GM23338 (cell line): ENCODE measurements around the gene LCN12. TPM values are rescaled to one million over a fixed set of nuclear protein-coding genes. Genes with fewer than 3 reads are reported as not detected.

Experiments
- ATAC-seq: fragments of 200-7000 bp; cut with Tn5 transposase; 3 replicates; pipeline ENCODE4 v1.9.1; 2020
- DNase-seq: peaks from one replicate; pipeline ENCODE4 v3.0.0-alpha.2; 2015; ENCODE audit warnings: low spot score
- H2AFZ ChIP-seq: fragments of 200-600 bp; sonication (generic); 2 replicates; pipeline ENCODE4 v1.8.0; 2016; ENCODE audit warnings: antibody characterized with exemption, mild to moderate bottlenecking, moderate library complexity
- H3F3A ChIP-seq: fragments of 200-600 bp; sonication (generic); replicated peaks from 2 replicates; pipeline ENCODE4 v1.8.0; 2017; ENCODE audit warnings: antibody characterized with exemption, mixed run types, low read depth
- H3K27ac ChIP-seq: fragments of 200-600 bp; sonication (generic); 2 replicates; pipeline ENCODE4 v1.6.1; 2016; ENCODE audit warnings: low read depth
- H3K27me3 ChIP-seq: fragments of 200-600 bp; sonication (generic); 2 replicates; pipeline ENCODE4 v1.8.0; 2016; ENCODE audit warnings: mild to moderate bottlenecking, mixed run types, moderate library complexity; ENCODE audit not compliant: insufficient read depth
- H3K36me3 ChIP-seq: fragments of 200-600 bp; sonication (generic); 2 replicates; pipeline ENCODE4 v1.8.0; 2016; ENCODE audit warnings: mild to moderate bottlenecking; ENCODE audit not compliant: insufficient read depth
- H3K4me1 ChIP-seq: fragments of 200-600 bp; sonication (generic); 2 replicates; pipeline ENCODE4 v1.8.0; 2016; ENCODE audit warnings: mild to moderate bottlenecking, moderate library complexity; ENCODE audit not compliant: insufficient read depth
- H3K4me2 ChIP-seq: fragments of 200-600 bp; sonication (generic); 2 replicates; pipeline ENCODE4 v1.7.1; 2017; ENCODE audit warnings: mixed run types
- H3K4me3 ChIP-seq: fragments of 200-600 bp; sonication (generic); 2 replicates; pipeline ENCODE4 v1.6.1; 2016; ENCODE audit warnings: mixed run types
- H3K79me2 ChIP-seq: fragments of 200-600 bp; sonication (generic); replicated peaks from 2 replicates; pipeline ENCODE4 v1.8.0; 2017; ENCODE audit warnings: mild to moderate bottlenecking; ENCODE audit not compliant: insufficient read depth
- H3K9me2 ChIP-seq: fragments of 200-600 bp; sonication (generic); 2 replicates; pipeline ENCODE4 v1.8.0; 2017; ENCODE audit not compliant: insufficient read depth
- H4K20me1 ChIP-seq: fragments of 200-600 bp; sonication (generic); replicated peaks from 2 replicates; pipeline ENCODE4 v1.8.0; 2017; ENCODE audit warnings: mild to moderate bottlenecking; ENCODE audit not compliant: insufficient read depth
- H3K27ac Mint-ChIP-seq: 2 replicates; pipeline ENCODE4 v1.8.0; 2020; ENCODE audit warnings: inconsistent platforms, mild to moderate bottlenecking, moderate library complexity, mixed read lengths
- H3K27me3 Mint-ChIP-seq: 3 replicates; pipeline ENCODE4 v1.8.0; 2022; ENCODE audit warnings: low read depth, mild to moderate bottlenecking, moderate library complexity, mixed read lengths, inconsistent platforms; ENCODE audit not compliant: insufficient read depth, poor library complexity
- H3K36me3 Mint-ChIP-seq: 3 replicates; pipeline ENCODE4 v1.8.0; 2021; ENCODE audit warnings: low read depth, mild to moderate bottlenecking, inconsistent platforms, moderate library complexity, mixed read lengths
- H3K4me1 Mint-ChIP-seq: 3 replicates; pipeline ENCODE4 v1.8.0; 2020; ENCODE audit warnings: mild to moderate bottlenecking, inconsistent platforms, mixed read lengths
- H3K4me3 Mint-ChIP-seq: 3 replicates; pipeline ENCODE4 v1.8.0; 2021; ENCODE audit warnings: moderate library complexity, mild to moderate bottlenecking, inconsistent platforms, mixed read lengths
- H3K9me3 Mint-ChIP-seq: 3 replicates; pipeline ENCODE4 v1.8.0; 2020; ENCODE audit warnings: moderate library complexity, mild to moderate bottlenecking, inconsistent platforms, mixed read lengths
- CREB1 ChIP-seq: fragments of 250-450 bp; sonication (Bioruptor Pico); IDR thresholded peaks from 2 replicates; pipeline ENCODE4 v1.5.0; 2020; ENCODE audit warnings: low read depth, mild to moderate bottlenecking, moderate library complexity
- EZH2 ChIP-seq: fragments of 200-600 bp; sonication (generic); IDR thresholded peaks from one replicate; pipeline ENCODE4 v1.8.0; 2017; ENCODE audit warnings: antibody characterized with exemption, mild to moderate bottlenecking, low read depth; ENCODE audit not compliant: unreplicated experiment
- JUNB ChIP-seq: IDR thresholded peaks from one replicate; pipeline ENCODE4 v1.6.1; 2016; ENCODE audit warnings: antibody characterized with exemption; ENCODE audit not compliant: unreplicated experiment
- polyA plus RNA-seq: library from polyadenylated mRNA; unstranded; fragments of >200 nt; fragmentation: Nextera tagmentation; extraction: Ambion mirVana; gene quantifications from 2 replicates; pipeline ENCODE4 v1.2.1, GENCODE V29; 2016
- total RNA-seq: library from RNA; depleted of rRNA; stranded (reverse); fragments of >200 nt; shearing (Covaris generic); gene quantifications from 2 replicates; pipeline ENCODE4 v1.2.3, GENCODE V29; 2014
- TF ChIP-seq, protein P1 (sequence below): fragments of 250-450 bp; sonication (Bioruptor Pico); IDR thresholded peaks from 2 replicates; pipeline ENCODE4 v1.5.0; 2020; ENCODE audit warnings: mild to moderate bottlenecking, moderate library complexity
- TF ChIP-seq, protein P2 (sequence below): IDR thresholded peaks from one replicate; pipeline ENCODE4 v1.6.1; 2018; ENCODE audit warnings: antibody characterized with exemption; ENCODE audit not compliant: unreplicated experiment

LCN12 gene
- total and polyA plus RNA-seq, 2 experiments from 2014 or later, result 0.39 to 0.69 TPM

- H3K4me1 ChIP-seq, result peaks cover 9% of the 10 kb centered on the region
- peaks cover 4% of the 10 kb centered on the region; the same call in 1 of the 3 replicates for H3K36me3 Mint-ChIP-seq
- no peak overlapping the region for H2AFZ ChIP-seq
- DNase-seq, result no peak
- no peaks in the 10 kb centered on the region for H3K36me3 ChIP-seq
- H3K4me3 ChIP-seq, result no peak overlapping the region
- no peaks in the 10 kb centered on the region for H3K27me3 ChIP-seq
- no peak overlapping the region for H3K4me2 ChIP-seq
- H3K27ac ChIP-seq, result no peak overlapping the region
- H3K9me3 Mint-ChIP-seq, result no peaks in the 10 kb centered on the region
- H3K27ac Mint-ChIP-seq, result no peak overlapping the region
- no peaks in the 10 kb centered on the region for H4K20me1 ChIP-seq
- ATAC-seq, result no peak
- H3F3A ChIP-seq, result no peaks in the 10 kb centered on the region; the same call in 1 of the 2 replicates
- H3K79me2 ChIP-seq, result 0 out of 2 replicates have a peak, but pooled peaks cover 5% of the 10 kb centered on the region
- peaks cover 8% of the 10 kb centered on the region for H3K4me1 Mint-ChIP-seq
- H3K27me3 Mint-ChIP-seq, result peaks cover 9% of the 10 kb centered on the region
- TF ChIP-seq, protein P1, sequence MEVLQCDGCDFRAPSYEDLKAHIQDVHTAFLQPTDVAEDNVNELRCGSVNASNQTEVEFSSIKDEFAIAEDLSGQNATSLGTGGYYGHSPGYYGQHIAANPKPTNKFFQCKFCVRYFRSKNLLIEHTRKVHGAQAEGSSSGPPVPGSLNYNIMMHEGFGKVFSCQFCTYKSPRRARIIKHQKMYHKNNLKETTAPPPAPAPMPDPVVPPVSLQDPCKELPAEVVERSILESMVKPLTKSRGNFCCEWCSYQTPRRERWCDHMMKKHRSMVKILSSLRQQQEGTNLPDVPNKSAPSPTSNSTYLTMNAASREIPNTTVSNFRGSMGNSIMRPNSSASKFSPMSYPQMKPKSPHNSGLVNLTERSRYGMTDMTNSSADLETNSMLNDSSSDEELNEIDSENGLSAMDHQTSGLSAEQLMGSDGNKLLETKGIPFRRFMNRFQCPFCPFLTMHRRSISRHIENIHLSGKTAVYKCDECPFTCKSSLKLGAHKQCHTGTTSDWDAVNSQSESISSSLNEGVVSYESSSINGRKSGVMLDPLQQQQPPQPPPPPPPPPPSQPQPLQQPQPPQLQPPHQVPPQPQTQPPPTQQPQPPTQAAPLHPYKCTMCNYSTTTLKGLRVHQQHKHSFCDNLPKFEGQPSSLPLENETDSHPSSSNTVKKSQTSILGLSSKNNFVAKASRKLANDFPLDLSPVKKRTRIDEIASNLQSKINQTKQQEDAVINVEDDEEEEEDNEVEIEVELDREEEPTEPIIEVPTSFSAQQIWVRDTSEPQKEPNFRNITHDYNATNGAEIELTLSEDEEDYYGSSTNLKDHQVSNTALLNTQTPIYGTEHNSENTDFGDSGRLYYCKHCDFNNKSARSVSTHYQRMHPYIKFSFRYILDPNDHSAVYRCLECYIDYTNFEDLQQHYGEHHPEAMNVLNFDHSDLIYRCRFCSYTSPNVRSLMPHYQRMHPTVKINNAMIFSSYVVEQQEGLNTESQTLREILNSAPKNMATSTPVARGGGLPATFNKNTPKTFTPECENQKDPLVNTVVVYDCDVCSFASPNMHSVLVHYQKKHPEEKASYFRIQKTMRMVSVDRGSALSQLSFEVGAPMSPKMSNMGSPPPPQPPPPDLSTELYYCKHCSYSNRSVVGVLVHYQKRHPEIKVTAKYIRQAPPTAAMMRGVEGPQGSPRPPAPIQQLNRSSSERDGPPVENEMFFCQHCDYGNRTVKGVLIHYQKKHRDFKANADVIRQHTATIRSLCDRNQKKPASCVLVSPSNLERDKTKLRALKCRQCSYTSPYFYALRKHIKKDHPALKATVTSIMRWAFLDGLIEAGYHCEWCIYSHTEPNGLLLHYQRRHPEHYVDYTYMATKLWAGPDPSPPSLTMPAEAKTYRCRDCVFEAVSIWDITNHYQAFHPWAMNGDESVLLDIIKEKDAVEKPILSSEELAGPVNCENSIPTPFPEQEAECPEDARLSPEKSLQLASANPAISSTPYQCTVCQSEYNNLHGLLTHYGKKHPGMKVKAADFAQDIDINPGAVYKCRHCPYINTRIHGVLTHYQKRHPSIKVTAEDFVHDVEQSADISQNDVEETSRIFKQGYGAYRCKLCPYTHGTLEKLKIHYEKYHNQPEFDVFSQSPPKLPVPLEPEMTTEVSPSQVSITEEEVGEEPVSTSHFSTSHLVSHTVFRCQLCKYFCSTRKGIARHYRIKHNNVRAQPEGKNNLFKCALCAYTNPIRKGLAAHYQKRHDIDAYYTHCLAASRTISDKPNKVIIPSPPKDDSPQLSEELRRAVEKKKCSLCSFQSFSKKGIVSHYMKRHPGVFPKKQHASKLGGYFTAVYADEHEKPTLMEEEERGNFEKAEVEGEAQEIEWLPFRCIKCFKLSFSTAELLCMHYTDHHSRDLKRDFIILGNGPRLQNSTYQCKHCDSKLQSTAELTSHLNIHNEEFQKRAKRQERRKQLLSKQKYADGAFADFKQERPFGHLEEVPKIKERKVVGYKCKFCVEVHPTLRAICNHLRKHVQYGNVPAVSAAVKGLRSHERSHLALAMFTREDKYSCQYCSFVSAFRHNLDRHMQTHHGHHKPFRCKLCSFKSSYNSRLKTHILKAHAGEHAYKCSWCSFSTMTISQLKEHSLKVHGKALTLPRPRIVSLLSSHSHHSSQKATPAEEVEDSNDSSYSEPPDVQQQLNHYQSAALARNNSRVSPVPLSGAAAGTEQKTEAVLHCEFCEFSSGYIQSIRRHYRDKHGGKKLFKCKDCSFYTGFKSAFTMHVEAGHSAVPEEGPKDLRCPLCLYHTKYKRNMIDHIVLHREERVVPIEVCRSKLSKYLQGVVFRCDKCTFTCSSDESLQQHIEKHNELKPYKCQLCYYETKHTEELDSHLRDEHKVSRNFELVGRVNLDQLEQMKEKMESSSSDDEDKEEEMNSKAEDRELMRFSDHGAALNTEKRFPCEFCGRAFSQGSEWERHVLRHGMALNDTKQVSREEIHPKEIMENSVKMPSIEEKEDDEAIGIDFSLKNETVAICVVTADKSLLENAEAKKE, result no peak
- TF ChIP-seq, protein P2, sequence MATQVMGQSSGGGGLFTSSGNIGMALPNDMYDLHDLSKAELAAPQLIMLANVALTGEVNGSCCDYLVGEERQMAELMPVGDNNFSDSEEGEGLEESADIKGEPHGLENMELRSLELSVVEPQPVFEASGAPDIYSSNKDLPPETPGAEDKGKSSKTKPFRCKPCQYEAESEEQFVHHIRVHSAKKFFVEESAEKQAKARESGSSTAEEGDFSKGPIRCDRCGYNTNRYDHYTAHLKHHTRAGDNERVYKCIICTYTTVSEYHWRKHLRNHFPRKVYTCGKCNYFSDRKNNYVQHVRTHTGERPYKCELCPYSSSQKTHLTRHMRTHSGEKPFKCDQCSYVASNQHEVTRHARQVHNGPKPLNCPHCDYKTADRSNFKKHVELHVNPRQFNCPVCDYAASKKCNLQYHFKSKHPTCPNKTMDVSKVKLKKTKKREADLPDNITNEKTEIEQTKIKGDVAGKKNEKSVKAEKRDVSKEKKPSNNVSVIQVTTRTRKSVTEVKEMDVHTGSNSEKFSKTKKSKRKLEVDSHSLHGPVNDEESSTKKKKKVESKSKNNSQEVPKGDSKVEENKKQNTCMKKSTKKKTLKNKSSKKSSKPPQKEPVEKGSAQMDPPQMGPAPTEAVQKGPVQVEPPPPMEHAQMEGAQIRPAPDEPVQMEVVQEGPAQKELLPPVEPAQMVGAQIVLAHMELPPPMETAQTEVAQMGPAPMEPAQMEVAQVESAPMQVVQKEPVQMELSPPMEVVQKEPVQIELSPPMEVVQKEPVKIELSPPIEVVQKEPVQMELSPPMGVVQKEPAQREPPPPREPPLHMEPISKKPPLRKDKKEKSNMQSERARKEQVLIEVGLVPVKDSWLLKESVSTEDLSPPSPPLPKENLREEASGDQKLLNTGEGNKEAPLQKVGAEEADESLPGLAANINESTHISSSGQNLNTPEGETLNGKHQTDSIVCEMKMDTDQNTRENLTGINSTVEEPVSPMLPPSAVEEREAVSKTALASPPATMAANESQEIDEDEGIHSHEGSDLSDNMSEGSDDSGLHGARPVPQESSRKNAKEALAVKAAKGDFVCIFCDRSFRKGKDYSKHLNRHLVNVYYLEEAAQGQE, result no peak
- TF ChIP-seq CREB1 (CRISPR knock-in tag) (no peak), EZH2 (no peak), JUNB (no peak)
- no peaks in the 10 kb centered on the region for H3K9me2 ChIP-seq
- no peak overlapping the region for H3K4me3 Mint-ChIP-seq
These were observed 5.6 kb upstream of the LCN12 start for GRCh38 chr9:136946228-136947027.
